Stimulated activated CD8-positive, alpha-beta memory T cell treated with anti-CD3 and anti-CD28 coated beads, Interleukin-2, amount 100 ng/mL, for 48 hours (primary cell): ENCODE results near the gene OBSCN.

Experiments used
- DNase-seq, 2 donors: peaks; one replicate each; pipeline ENCODE4 v3.0.0-alpha.2; 2020; ENCODE audit warnings: low read depth in 2 of 2

OBSCN gene

DNA sequence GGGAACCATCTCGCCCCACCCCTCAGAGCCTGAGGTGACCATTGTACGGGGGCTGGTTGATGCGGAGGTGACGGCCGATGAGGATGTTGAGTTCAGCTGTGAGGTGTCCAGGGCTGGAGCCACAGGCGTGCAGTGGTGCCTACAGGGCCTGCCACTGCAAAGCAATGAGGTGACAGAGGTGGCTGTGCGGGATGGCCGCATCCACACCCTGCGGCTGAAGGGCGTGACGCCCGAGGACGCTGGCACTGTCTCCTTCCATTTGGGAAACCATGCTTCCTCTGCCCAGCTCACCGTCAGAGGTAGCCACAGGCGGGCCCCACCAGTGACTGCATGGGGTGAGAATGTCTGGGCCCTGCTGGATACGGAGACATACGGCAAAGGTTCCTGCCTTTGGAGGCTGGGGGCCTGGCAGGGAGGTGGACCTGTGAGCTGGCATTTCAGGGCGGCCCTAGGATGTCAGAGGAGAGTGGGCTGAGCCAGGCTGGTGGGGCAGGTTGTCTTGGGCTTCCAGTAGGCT is 100.3 kb downstream of the OBSCN start:
- DNase-seq, result no peak

DNA sequence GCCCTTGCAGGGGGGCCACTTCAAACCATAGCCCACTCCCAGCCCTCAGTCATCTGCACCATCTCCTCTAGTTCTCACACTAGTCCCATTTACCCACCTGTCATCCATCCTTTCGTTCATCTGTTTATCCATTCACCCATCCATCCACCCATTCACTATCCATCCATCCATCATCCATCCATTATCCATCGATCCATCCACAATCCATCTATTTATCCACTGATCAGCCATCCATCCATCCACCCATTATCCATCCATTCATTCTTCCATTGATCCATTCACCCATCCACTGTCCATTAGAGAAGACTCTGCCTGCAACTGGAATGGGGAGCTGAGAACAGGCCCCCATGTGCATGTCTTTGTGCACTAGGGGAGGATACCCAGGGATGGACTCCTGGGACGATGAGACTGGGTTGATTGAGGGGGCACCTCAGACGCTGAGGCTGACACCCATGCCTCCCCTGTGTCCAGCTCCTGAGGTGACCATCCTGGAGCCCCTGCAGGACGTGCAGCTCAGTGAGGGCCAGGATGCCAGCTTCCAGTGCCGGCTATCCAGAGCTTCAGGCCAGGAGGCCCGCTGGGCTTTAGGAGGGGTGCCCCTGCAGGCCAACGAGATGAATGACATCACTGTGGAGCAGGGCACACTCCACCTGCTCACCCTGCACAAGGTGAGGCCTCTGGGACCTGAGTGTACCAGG is 100.9 kb downstream of the OBSCN start:
- DNase-seq, result no peak

DNA sequence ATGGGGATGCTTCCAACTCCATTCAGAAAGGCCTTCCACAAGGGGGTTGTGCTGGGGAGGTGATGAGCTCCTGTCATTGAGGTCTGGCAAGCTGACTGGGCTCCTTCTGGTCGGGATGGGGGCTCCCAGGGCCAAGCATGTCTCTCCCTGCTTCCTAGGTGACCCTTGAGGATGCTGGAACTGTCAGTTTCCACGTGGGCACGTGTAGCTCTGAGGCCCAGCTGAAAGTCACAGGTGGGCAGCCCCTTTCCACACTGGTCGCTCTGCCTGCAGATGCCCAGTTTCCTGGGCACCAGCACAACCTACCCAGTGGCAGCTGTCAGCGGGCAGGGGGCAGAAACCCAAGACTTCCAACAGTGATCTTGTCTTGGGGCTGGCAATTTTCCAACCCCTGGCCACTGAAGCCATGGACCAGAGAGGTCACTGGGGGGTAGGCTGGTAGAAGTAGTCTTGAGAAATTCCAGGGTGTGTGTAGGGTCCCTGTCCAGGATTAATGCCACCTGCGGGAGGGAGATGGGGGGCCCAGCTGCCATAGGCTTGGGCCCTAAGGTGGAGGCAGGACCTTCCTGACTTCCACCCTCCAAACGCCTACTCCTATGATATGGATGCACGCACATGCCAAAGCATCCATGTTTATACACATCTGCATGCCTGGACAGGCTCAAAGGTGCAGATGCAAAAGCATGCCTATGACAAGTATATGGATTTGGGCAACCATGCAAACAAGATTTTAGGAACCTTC is 101.7 kb downstream of the OBSCN start:
- DNase-seq, result no peak

DNA sequence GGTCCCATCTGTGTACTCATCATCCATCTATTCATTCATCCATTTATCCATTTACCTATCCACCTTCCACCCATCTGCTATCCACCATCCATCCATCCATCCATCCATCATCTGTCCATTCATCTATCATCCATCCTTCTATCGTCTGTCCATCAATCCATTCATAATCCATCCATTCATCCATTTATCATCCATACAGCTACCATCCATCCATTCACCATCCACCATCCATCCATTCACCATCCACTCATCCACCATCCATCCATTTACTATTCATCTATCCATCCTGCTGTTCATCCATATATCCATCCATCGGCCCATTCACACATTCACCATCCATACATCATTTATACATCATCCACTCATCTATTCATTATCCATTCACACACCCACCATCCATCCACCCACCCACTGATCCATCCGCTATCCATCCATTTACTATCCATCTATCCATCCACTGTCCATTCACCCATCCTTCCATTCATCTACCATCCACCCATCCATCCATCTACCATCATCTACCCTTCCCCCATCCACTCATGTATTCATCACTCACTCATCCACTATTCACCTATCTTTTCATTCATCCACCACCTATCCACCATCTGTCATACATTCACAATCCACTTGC is 102.4 kb downstream of the OBSCN start:
- no peak for DNase-seq

DNA sequence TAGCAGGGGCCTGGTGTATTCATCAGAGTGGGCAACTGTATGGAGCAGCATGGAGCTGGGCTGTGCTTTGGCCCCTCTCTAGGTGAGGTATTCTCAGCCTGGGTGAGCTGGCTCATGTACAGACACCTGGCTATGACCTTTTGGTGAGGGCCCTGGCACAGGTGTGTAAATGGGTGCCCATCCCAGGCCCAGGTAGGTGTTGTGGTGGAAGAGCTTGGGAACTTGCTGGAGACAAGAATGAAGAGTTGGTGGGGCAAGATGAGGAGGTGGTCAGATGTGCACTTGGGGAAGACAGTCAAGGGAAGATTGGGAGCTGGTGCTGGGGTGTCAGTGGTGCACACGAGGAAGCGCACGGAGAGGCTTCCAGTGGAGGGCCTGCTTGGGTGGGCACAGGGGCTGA is 103.2 kb downstream of the OBSCN start:
- no peak for DNase-seq

DNA sequence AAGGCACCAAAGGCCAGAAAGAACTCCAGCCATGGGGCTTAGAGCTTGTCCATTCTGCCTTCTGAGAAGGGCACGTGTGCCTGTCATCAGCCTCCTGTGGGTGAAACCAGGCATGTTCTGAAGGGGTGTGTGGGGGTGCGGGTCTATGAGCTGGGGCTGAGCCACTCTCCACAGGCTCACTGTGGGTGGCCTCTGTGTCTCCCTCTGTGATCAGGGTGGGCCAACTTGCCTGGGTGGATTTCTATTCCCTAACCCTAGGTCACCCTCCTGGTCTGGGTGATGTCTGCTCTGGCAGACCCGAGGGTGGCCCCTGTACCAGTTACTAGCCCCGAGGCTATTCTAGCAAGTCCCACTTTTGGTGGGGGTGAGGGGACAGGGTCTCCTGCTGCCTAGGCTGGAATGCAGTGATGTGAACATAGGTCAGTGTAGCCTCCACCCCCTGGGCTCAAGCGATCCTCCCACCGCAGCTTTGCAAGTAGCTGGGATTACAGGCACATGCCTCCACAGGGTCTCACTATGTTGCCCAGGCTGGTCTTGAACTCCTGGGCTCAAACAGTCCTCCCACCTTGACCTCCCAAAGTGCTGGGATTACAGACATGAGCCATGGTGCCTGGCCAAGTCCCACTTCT is 104.4 kb downstream of the OBSCN start:
- DNase-seq, result no peak

DNA sequence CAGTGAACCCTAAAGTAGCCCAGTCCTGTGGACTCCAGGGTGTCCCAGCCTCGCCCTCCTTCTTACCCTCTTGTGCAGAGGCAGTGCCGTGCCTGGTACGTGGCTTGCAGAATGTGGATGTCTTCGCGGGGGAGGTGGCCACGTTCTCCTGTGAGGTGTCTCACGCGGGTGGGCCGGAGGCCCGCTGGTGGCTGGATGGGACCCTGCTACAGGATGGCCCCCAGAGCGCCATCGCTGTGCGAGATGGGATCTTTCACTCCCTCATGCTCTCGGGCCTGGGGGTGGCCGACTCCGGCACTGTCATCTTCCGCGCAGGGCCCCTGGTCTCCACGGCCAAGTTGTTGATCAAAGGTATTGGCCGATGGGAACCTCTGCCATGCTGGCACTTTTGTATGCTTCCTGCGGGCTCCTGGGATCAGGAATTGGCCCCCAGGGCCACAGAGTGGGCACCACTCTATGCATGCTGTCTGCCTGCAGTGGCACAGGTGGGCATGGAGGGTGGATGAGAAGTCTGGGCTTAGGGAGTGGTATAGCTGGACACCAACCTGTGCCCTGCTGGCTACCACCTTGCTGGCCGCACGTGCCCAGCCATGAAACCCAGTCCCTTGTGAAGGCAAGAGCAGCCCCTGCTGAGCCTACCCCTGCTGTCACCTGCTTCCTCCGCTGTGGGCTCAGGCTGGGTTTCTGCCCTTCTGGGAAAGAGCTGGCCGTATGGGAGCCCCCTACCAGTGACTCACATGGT is 105.9 kb downstream of the OBSCN start:
- no peak for DNase-seq

DNA sequence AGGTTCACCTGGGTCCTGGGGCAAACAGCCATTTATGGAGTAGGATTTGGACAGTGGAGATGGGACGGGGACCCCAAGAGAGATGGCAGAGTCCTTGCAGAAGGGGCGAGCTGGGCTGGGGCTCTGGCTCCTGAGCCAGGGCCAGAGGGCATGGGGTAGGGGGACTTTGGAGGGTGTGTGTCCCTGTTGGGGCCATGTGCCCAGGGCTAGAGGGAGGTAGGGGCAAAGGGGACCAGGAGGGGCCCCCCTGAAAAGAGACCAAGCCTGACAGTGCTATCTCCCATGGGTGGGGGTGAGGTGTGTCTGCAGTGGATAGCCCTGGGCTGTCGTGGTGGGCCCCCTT is 106.4 kb downstream of the OBSCN start:
- DNase-seq, result no peak

DNA sequence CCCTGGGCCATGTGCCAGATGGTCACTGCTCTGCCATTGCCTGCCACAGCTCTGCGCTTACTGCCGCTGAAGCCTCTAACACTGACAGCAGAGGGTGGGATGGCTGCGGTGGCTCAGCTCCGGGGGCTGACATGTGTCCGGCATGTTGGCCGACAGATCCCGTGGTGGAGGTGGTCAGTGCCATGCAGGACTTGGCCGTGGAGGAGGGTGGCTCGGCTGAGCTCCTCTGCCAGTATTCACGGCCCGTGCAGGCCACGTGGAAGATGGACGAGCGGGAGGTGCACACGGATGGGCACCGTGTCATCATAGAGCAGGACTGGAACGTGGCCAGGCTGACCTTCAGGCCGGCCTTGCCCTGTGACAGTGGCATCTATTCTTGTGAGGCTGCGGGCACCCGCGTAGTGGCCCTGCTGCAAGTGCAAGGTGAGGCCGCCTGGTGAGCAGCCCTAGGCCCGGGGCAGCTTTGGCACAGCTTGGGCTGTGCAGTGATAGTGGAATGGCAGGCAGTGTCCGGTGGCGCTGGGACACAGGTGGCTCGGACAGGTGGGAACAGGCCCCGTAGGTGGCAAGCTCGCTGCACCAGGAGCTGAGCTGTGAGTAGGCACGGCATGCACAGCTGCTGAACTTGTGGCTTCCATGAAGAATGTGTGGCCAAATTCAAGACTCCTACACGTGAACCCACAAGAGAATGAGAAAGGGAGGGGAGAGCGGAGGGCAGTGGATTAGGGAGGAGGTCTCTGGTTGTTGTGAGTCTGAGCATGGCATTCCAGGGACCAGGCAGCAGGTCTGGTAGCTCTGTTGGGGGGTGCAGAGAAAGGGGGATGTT is 107.0 kb downstream of the OBSCN start:
- no peak for DNase-seq

DNA sequence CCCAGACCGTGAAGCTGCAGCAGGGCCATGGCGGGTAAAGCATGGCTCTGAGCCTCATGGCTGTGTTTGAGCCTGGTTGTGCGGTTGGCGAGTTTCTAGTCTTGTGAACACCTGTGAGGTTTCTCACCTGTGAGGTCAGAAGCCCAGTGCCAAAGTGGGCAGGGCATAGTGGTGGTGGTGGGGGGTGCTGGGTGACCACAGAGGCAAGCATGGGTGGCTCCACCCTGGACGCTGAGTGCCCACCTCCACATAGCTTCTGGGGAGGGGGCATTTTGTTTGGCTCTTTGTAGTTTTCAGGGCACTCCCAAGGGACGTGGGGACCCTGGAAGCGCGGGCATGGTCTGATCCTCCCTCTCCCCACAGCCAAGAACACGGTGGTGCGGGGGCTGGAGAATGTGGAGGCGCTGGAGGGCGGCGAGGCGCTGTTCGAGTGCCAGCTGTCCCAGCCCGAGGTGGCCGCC is 107.7 kb downstream of the OBSCN start:
- DNase-seq, result no peak

DNA sequence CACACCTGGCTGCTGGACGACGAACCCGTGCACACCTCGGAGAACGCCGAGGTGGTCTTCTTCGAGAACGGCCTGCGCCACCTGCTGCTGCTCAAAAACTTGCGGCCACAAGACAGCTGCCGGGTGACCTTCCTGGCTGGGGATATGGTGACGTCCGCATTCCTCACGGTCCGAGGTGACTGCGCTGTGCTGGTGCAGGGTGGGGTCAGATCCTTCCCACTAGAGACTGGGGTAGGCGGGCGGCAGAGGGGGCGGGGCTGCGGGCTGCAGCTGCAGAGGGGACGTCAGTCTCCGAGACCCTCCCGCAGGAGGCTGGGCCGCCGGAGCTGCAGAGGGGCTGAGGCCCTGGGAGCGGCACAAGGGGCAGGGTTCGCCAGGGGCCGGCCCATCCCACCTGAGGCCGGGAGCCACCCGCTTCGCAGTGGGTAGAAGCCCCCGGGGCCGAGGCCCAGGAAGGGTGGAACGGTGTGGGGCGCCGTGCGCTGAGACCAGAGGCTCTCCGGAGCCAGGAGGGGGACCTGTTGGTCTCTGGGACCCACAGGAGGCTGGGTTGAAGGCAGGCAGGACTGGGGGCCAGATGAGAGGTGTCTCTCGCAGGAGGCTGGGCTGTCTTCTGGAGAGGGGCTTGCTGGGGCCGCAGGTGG is 108.2 kb downstream of the OBSCN start:
- no peak for DNase-seq

DNA sequence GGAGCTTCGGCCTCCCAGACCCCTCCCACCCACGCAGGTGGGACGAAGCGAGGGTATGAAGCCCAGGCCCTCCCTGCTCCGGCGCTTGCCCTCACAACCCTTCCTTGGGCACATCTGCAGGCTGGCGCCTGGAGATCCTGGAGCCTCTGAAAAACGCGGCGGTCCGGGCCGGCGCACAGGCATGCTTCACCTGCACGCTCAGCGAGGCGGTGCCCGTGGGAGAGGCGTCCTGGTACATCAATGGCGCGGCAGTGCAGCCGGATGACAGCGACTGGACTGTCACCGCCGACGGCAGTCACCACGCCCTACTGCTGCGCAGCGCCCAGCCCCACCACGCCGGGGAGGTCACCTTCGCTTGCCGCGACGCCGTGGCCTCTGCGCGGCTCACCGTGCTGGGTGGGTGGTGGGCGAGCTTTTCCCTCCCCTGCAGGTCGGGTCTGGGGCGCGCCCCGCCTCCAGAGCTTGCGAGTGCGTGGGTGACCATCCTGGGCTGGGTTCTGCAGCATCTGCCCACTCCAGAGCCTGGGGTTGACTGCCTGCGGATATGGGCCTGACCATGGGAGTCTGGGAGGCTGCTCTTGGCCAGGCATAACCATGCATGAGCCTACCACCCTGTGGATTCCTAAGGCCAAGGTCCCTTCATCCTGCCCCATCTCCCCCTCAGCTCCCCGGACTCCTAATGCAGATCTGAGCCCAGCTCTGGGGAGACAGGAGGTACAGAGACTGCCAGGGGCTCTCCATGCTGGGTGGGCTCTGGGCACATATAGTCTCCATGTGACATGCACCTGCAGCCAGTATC is 108.9 kb downstream of the OBSCN start:
- no peak for DNase-seq

DNA sequence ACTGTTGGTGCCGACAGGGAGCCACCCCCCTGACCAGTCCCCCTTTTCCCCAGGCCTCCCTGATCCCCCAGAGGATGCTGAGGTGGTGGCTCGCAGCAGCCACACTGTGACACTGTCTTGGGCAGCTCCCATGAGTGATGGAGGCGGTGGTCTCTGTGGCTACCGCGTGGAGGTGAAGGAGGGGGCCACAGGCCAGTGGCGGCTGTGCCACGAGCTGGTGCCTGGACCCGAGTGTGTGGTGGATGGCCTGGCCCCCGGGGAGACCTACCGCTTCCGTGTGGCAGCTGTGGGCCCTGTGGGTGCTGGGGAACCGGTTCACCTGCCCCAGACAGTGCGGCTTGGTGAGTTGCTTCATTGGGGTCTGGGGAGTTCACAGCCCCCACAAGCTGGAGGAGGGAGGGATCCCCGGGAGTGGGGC is 109.6 kb downstream of the OBSCN start:
- no peak for DNase-seq

DNA sequence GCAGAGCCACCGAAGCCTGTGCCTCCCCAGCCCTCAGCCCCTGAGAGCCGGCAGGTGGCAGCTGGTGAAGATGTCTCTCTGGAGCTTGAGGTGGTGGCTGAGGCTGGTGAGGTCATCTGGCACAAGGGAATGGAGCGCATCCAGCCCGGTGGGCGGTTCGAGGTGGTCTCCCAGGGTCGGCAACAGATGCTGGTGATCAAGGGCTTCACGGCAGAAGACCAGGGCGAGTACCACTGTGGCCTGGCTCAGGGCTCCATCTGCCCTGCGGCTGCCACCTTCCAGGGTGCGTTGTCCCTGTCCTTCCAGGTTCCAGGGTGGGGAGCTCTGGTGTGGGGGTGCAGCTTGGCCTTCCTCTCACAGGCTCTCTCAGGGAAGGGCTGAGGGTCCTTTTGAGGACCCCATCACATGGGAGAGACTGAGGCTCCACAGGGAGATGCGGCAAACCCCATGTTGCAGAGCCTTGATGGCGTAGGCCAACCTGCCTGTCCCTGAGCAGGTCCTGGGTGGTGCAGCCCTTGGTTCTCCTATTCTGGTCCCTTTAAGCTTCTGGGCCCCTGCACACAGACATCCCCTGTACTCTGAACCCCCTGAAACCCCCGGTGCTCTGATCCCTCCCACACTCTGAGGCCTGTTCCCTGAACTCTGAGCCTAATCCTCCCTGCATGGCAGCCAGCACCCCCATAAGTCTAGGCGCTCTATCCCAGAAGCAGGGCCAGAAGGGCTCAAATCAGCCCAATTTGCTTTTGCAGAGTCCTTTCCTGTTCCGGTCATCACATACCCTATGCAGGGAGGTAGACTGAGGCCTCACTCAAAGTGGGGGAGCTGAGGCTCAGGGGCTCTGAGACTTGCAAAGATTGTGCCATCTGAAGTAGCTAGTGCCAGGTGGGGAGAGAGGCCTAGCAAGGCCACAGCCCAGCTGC is 110.3 kb downstream of the OBSCN start:
- DNase-seq, result no peak

DNA sequence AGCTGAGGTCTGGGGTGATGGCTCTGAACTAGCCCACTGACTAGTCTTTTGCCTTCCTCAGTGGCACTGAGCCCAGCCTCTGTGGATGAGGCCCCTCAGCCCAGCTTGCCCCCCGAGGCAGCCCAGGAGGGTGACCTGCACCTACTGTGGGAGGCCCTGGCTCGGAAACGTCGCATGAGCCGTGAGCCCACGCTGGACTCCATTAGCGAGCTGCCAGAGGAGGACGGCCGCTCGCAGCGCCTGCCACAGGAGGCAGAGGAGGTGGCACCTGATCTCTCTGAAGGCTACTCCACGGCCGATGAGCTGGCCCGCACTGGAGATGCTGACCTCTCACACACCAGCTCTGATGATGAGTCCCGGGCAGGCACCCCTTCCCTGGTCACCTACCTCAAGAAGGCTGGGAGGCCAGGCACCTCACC is 111.0 kb downstream of the OBSCN start:
- DNase-seq, result no peak

DNA sequence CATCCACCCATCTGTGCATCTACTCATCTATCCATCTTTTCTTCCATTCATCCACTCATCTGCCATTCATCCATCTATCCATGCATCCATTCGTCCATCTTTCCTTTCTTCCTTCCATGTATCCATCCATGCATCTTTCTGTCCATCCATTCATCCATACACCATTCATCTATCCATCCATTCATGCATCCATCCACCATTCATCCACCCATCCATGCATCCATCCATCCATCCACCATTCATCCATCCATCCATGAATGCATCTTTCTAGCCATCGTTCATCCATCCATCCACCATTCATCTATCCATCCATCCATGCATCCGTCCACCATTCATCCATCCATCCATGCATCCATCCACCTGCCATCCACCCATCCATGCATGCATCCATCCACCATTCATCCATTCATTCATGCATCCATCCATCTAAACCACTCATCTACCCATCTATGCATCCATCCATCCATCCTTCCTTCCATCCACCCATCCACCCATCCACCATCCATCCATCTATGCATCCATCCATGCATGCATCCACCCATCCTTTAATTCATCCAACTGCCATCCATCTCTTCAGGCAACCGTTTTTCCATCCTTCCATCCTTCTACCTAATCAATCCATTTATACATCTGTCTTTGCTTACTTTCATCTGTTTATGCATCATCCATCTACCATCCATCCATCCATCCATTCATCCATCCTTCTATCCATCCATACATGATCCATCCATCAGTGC is 111.7 kb downstream of the OBSCN start:
- DNase-seq, result no peak

DNA sequence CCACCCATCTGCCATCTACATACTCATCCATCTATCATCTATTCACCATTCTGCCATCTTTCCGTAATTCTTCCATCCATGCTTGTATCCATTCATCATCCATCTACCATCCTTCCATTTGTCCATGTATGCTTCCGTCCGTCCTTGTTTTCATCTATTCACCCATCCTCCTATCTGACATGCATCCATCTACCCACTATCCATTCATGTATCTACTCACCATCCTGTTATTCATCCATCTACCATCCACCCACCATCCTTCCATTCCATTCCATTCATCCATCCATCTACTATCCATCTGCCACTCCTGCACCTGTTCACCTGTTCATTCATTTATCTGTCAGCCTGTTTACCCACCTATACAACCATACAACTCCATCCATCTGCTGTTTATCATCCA is 112.5 kb downstream of the OBSCN start:
- no peak for DNase-seq

DNA sequence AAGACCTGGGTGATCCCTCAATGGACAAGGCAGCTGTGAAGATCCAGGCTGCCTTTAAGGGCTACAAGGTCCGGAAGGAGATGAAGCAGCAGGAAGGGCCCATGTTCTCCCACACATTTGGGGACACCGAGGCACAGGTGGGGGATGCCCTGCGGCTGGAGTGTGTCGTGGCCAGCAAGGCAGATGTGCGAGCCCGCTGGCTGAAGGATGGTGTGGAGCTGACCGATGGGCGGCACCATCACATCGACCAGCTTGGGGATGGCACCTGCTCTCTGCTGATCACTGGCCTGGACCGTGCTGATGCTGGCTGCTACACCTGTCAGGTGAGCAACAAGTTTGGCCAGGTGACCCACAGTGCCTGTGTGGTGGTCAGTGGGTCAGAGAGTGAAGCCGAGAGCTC is 113.6 kb downstream of the OBSCN start:
- no peak for DNase-seq
